GM18502 (cell line): ENCODE results near the gene SREK1IP1.

ENCODE experiments used
- ATAC-seq: cut with Tn5 transposase; IDR thresholded peaks from one replicate; pipeline ENCODE4 v1.9.1; 2021; ENCODE audit warnings: mild to moderate bottlenecking; ENCODE audit not compliant: unreplicated experiment, poor library complexity

The SREK1IP1 gene

GRCh38 chr5:64768358-64769312 is at the start of gene SREK1IP1, which contains the start of gene CWC27:
TSS of gene SREK1IP1 (minus strand) at chr5:64768691. CDS start at chr5:64768517, 174 bp downstream.
TSS of gene CWC27 (plus strand) at chr5:64768930. CDS start at chr5:64769147, 217 bp downstream.
- ATAC-seq, result peak; percentile 96

GRCh38 chr5:64818245-64818644 is 49.8 kb upstream of the SREK1IP1 start:
- no peak for ATAC-seq

GRCh38 chr5:64814073-64814472 is 45.6 kb upstream of the SREK1IP1 start:
- ATAC-seq, result peak; percentile 96

GRCh38 chr5:64811050-64811640 is 42.7 kb upstream of the SREK1IP1 start:
- peak; percentile 53 for ATAC-seq

- no peak for ATAC-seq
Observed at GRCh38 chr5:64807520-64807919, 39.0 kb upstream of the SREK1IP1 start.

- no peak for ATAC-seq
Observed at GRCh38 chr5:64806537-64806936, 38.0 kb upstream of the SREK1IP1 start.

GRCh38 chr5:64800926-64801325 is 32.4 kb upstream of the SREK1IP1 start:
- no peak for ATAC-seq

GRCh38 chr5:64796301-64796700 is 27.8 kb upstream of the SREK1IP1 start:
- ATAC-seq, result no peak

- no peak for ATAC-seq
Observed at GRCh38 chr5:64794053-64794770, 25.7 kb upstream of the SREK1IP1 start.

GRCh38 chr5:64792469-64792868 is 24.0 kb upstream of the SREK1IP1 start:
- no peak for ATAC-seq

GRCh38 chr5:64790210-64790609 is 21.7 kb upstream of the SREK1IP1 start:
- no peak for ATAC-seq

- no peak for ATAC-seq
Observed at GRCh38 chr5:64789457-64789856, 21.0 kb upstream of the SREK1IP1 start.

GRCh38 chr5:64788156-64788555 is 19.7 kb upstream of the SREK1IP1 start:
- no peak for ATAC-seq

- no peak for ATAC-seq
Observed at GRCh38 chr5:64786372-64786771, 17.9 kb upstream of the SREK1IP1 start.

- ATAC-seq, result peak; percentile 82
Observed at GRCh38 chr5:64784451-64785025, 16.0 kb upstream of the SREK1IP1 start.

- ATAC-seq, result no peak
Observed at GRCh38 chr5:64775291-64775690, 6.8 kb upstream of the SREK1IP1 start.

- ATAC-seq, result peak; percentile 62
Observed at GRCh38 chr5:64773533-64773932, 5.0 kb upstream of the SREK1IP1 start.

- no peak for ATAC-seq
Observed at GRCh38 chr5:64771736-64772135, 3.2 kb upstream of the SREK1IP1 start.

- no peak for ATAC-seq
Observed at GRCh38 chr5:64769855-64770254, 1.4 kb upstream of the SREK1IP1 start.

- ATAC-seq, result peak; percentile 14
Observed at GRCh38 chr5:64767959-64768357, 533 bp downstream of the SREK1IP1 start.
